GM12891 (cell line): ENCODE measurements around the gene KLHL40.

ENCODE experiments used
- POLR2A ChIP-seq: IDR thresholded peaks from 2 replicates; pipeline ENCODE4 v1.6.1; 2011; ENCODE audit warnings: low read depth, low read length, control low read depth
- POLR2AphosphoS5 ChIP-seq: IDR thresholded peaks from 2 replicates; pipeline ENCODE4 v1.6.1; 2011; ENCODE audit warnings: low read depth, low read length, control low read depth
- SPI1 ChIP-seq: IDR thresholded peaks from 2 replicates; pipeline ENCODE4 v1.6.1; 2011; ENCODE audit warnings: low read depth, low read length, control low read depth
- TAF1 ChIP-seq: IDR thresholded peaks from 2 replicates; pipeline ENCODE4 v1.6.1; 2011; ENCODE audit warnings: low read depth, low read length, control low read depth

DNA sequence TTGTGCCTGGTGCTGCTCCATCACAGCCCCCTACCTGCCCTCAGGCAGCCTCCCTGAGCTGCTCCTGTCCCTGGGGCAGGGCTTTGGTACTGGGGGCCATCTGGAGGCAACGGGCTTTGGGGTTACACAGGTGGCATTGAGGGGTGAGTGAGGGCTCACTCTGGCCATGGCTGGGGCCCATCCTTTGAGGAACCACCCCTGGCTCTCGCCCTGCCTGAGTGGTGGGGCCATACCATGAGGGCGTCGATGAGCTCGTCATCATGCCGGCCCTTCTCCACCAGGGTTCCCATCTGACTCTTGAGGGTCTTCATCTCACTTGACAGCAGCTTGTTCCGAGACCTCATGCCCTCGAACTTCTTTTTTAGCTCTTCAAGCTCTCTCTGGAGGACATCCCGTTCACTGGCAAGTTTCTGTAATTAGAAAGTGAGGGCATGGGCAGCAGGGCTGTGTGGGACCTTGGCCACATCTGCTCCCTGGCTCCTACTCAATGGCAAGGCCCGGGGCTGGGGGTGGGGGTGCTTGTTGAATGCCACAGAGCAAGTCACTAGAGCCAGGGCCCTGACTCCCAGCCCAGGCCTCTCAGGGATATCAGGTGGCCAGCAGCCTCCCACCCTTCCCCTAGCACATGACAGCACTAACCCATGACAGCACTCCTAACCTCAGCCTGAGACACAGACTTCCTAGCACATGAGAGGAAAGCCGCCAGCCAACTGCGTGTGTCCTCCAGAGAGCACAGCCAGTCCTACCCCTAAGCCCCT lies 54.2 kb downstream of the KLHL40 start:
- no peak for TF ChIP-seq POLR2A
- no peak for TF ChIP-seq POLR2AphosphoS5
- TF ChIP-seq SPI1: no peak
- TF ChIP-seq TAF1: no peak
